ENCODE data around the gene DDX49. TPM values are rescaled to one million over a fixed set of nuclear protein-coding genes. Genes with fewer than 3 reads are reported as not detected.

DDX49 gene
- total RNA-seq, 1 experiment from 2014 or later = 120 TPM

DNA sequence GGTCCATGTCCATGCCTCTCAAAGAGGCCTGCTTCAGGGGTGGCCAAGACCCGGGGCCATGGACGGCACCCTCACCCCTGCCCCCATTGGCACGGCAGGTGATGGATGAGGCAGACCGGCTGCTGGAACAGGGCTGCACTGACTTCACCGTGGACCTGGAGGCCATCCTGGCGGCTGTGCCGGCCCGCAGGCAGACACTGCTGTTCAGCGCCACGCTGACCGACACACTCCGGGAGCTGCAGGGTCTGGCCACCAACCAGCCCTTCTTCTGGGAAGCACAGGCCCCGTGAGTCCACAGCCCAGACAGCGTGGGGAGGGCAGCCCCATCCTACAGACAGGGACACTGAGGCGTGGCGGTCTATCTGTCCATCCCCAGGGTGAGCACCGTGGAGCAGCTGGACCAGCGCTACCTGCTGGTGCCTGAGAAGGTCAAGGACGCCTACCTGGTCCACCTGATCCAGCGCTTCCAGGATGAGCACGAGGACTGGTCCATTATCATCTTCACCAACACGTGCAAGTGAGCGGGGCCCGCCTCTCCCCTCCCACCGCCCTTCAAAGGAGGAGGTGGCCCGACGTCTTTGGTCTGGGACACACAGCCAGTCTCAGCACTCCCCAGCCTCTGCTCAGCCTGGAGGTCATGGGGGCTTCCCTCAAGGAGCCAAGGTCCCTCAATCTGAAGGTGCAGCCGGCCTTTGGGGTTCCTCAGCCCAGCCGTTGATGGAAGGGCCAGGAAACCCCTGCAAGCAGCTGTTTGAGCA, 2.9 kb downstream of the DDX49 start:
- no peak overlapping the region for H3K9ac ChIP-seq (ENCODE audit: low read length)
- intact Hi-C loops (cut with micrococcal nuclease) = no loop called here
- no peak overlapping the region for H3K4me2 ChIP-seq (ENCODE audit: low read length)
- H3K4me3 ChIP-seq (ENCODE audit: low read length) = no peak overlapping the region
- CTCF ChIA-PET = no interaction called here
- H3K4me1 ChIP-seq (ENCODE audit: insufficient read depth, low read length) = peaks cover 10% of the 10 kb centered on the region
- H2AFZ ChIP-seq (ENCODE audit: low read length) = no peak overlapping the region
- peaks cover 31% of the 10 kb centered on the region for H3K36me3 ChIP-seq (ENCODE audit: low read depth, low read length)
- H3K27ac ChIP-seq (ENCODE audit: low read length) = no peak overlapping the region
- no peaks in the 10 kb centered on the region for H3F3A ChIP-seq (ENCODE audit: low read length, unreplicated experiment)
- TF ChIP-seq CTCF (conservative IDR thresholded peaks at IDR 0.05; ENCODE audit: low read depth, low read length) = no peak
- POLR2A ChIA-PET (ENCODE audit: unreplicated experiment) = no interaction called here
- ATAC-seq (no peak), DNase-seq (no peak)
- no peaks in the 10 kb centered on the region for H3K27me3 ChIP-seq (ENCODE audit: low read length)
- no TSS peak for BruUV-seq (replicated peaks)
- no peaks in the 10 kb centered on the region for H4K20me1 ChIP-seq (ENCODE audit: low read length)
- H3K9me2 ChIP-seq (replicated peaks; ENCODE audit: low read length) = no peaks in the 10 kb centered on the region
- peaks cover 38% of the 10 kb centered on the region for H3K79me2 ChIP-seq (ENCODE audit: low read length)
- no peaks in the 10 kb centered on the region for H3K9me3 ChIP-seq (ENCODE audit: low read length)

DNA sequence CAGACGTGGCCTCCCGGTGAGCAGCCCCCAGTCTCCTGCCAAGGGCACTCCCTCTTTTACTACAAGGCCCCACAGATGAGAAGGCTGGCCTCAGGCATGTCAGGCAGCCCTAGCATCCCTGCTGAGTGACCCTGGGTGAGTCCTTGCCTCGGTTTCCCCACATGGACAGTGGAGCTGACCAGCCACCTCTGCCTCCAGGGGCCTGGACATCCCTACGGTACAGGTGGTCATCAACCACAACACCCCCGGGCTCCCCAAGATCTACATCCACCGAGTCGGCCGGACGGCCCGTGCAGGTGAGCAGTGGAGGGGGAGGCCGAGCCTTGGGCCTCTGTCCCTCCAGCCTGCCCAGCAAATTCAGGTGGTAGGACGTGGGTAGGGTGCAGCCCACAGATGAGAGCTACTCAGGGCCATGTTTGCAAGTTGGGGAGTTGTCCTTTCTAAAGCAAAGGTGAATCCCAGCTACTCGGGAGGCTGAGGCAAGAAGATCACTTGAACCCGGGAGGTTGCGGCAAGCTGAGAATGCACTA, 5.2 kb downstream of the DDX49 start:
- BruUV-seq (replicated peaks) = no TSS peak

More for the DNA sequence above, 5.2 kb downstream of the DDX49 start:
- peaks cover 5% of the 10 kb centered on the region for H3K4me1 ChIP-seq (ENCODE audit: insufficient read depth, low read length)
- H3K9me2 ChIP-seq (replicated peaks; ENCODE audit: low read length) = no peaks in the 10 kb centered on the region
- H3F3A ChIP-seq (ENCODE audit: low read length, unreplicated experiment) = no peaks in the 10 kb centered on the region
- H3K4me3 ChIP-seq (ENCODE audit: low read length) = no peak overlapping the region
- no peak for TF ChIP-seq EZH2 (IDR thresholded peaks at IDR 0.05; ENCODE audit: low read length, unreplicated experiment)
- no peak for TF ChIP-seq EZH2phosphoT487 (IDR thresholded peaks at IDR 0.05; ENCODE audit: borderline replicate concordance, low read length)
- TF ChIP-seq CTCF (conservative IDR thresholded peaks at IDR 0.05; ENCODE audit: low read depth, low read length) = no peak
- H4K20me1 ChIP-seq (ENCODE audit: low read length) = no peaks in the 10 kb centered on the region
- POLR2A ChIA-PET (ENCODE audit: unreplicated experiment) = no interaction called here
- no peak for DNase-seq
- H2AFZ ChIP-seq (ENCODE audit: low read length) = no peak overlapping the region
- peaks cover 19% of the 10 kb centered on the region for H3K79me2 ChIP-seq (ENCODE audit: low read length)
- H3K27ac ChIP-seq (ENCODE audit: low read length) = no peak overlapping the region
- no peak overlapping the region for H3K9ac ChIP-seq (ENCODE audit: low read length)
- no peaks in the 10 kb centered on the region for H3K27me3 ChIP-seq (ENCODE audit: low read length)
- CTCF ChIA-PET = no interaction called here
- intact Hi-C loops (cut with micrococcal nuclease) = no loop called here
- no peaks in the 10 kb centered on the region for H3K9me3 ChIP-seq (ENCODE audit: low read length)
- H3K36me3 ChIP-seq (ENCODE audit: low read depth, low read length) = peaks cover 40% of the 10 kb centered on the region
- no peak for ATAC-seq
- no peak overlapping the region for H3K4me2 ChIP-seq (ENCODE audit: low read length)
